Osteoblast (primary cell): ENCODE results near the gene TEX38. TPM values are rescaled to one million over a fixed set of nuclear protein-coding genes. Genes with fewer than 3 reads are reported as not detected.
"Not testable (repeated sequence)": the region's sequence is repeated elsewhere in the genome, so short reads cannot be mapped to it uniquely, and the experiment has no call there.

ENCODE experiments used
- DNase-seq: peaks from one replicate; pipeline ENCODE4 v3.0.0; 2011; ENCODE audit warnings: low spot score, mixed read lengths; ENCODE audit not compliant: insufficient read length; ENCODE audit errors: missing footprints
- H2AFZ ChIP-seq: 2 replicates; pipeline ENCODE4 v1.6.0; 2011; ENCODE audit warnings: mild to moderate bottlenecking, low read length
- H3K27ac ChIP-seq: 2 replicates; pipeline ENCODE4 v1.5.1; 2011; ENCODE audit warnings: mild to moderate bottlenecking, low read depth, low read length, moderate library complexity
- H3K27me3 ChIP-seq: 2 replicates; pipeline ENCODE4 v1.6.0; 2012; ENCODE audit warnings: mild to moderate bottlenecking, control low read depth, inconsistent platforms, low read length, moderate library complexity; ENCODE audit not compliant: insufficient read depth
- H3K36me3 ChIP-seq: 2 replicates; pipeline ENCODE4 v1.5.1; 2011; ENCODE audit warnings: mild to moderate bottlenecking, low read length, control low read depth, moderate library complexity; ENCODE audit not compliant: insufficient read depth
- H3K4me1 ChIP-seq: 2 replicates; pipeline ENCODE4 v1.5.1; 2011; ENCODE audit warnings: mild to moderate bottlenecking, low read length, control low read depth, moderate library complexity; ENCODE audit not compliant: insufficient read depth
- H3K4me2 ChIP-seq: 2 replicates; pipeline ENCODE4 v1.6.0; 2011; ENCODE audit warnings: mild to moderate bottlenecking, low read length; ENCODE audit not compliant: insufficient read depth
- H3K4me3 ChIP-seq: fragments of 200-600 bp; sonication (generic); 3 replicates; pipeline ENCODE4 v1.5.1; 2012; ENCODE audit warnings: mild to moderate bottlenecking, low read length, inconsistent platforms; ENCODE audit not compliant: insufficient read depth
- H3K79me2 ChIP-seq: 2 replicates; pipeline ENCODE4 v1.6.0; 2012; ENCODE audit warnings: mild to moderate bottlenecking, low read length, control low read depth, inconsistent platforms; ENCODE audit not compliant: insufficient read depth
- H3K9me3 ChIP-seq: 2 replicates; pipeline ENCODE4 v1.5.1; 2011; ENCODE audit warnings: low read depth, low read length, control low read depth
- H4K20me1 ChIP-seq: 2 replicates; pipeline ENCODE4 v1.6.0; 2012; ENCODE audit warnings: mild to moderate bottlenecking, low read length, control low read depth; ENCODE audit not compliant: insufficient read depth
- CTCF ChIP-seq: IDR thresholded peaks from 2 replicates; pipeline ENCODE4 v1.5.1; 2011; ENCODE audit warnings: mild to moderate bottlenecking, low read depth, low read length, moderate library complexity; ENCODE audit errors: extremely low read depth
- total RNA-seq: library from RNA; depleted of rRNA; stranded (reverse); fragments of >200 nt; gene quantifications from 2 replicates; pipeline ENCODE4 v1.2.3, GENCODE V29; 2012

The TEX38 gene
- total RNA-seq, 1 donor: not detected

- no peaks in the 10 kb centered on the region for H3K27me3 ChIP-seq
- H3K4me2 ChIP-seq: no peak overlapping the region
- DNase-seq: no peak
- H2AFZ ChIP-seq: no peak overlapping the region
- no peak overlapping the region for H3K27ac ChIP-seq
- no peak for TF ChIP-seq CTCF
- H3K79me2 ChIP-seq: no peaks in the 10 kb centered on the region
- no peaks in the 10 kb centered on the region for H3K9me3 ChIP-seq
- H3K4me3 ChIP-seq: no peak overlapping the region
- H3K36me3 ChIP-seq: peaks cover 47% of the 10 kb centered on the region
- no peaks in the 10 kb centered on the region for H4K20me1 ChIP-seq
- no peaks in the 10 kb centered on the region for H3K4me1 ChIP-seq
These were observed 17.6 kb upstream of the TEX38 start for GRCh38 chr1:46654012-46654411.

GRCh38 chr1:46654698-46655097 is 17.0 kb upstream of the TEX38 start:
- H3K27ac ChIP-seq, DNase-seq, H2AFZ ChIP-seq, H3K4me1 ChIP-seq, H3K4me3 ChIP-seq, H3K79me2 ChIP-seq, H4K20me1 ChIP-seq, H3K4me2 ChIP-seq, H3K9me3 ChIP-seq, H3K27me3 ChIP-seq: not testable (repeated sequence)
- H3K36me3 ChIP-seq: peaks cover 42% of the 10 kb centered on the region

GRCh38 chr1:46655848-46656247 is 15.8 kb upstream of the TEX38 start:
- no peak for TF ChIP-seq CTCF
- Histone ChIP-seq H3K9me3 (no peaks in the 10 kb centered on the region), H3K36me3 (peaks cover 35% of the 10 kb centered on the region), H3K4me2 (no peak overlapping the region), H4K20me1 (no peaks in the 10 kb centered on the region), H3K79me2 (no peaks in the 10 kb centered on the region), H3K4me1 (no peaks in the 10 kb centered on the region), H3K27me3 (no peaks in the 10 kb centered on the region), H3K4me3 (no peak overlapping the region), H3K27ac (no peak overlapping the region), H2AFZ (no peak overlapping the region)
- no peak for DNase-seq

- no peaks in the 10 kb centered on the region for H3K9me3 ChIP-seq
These were observed 15.0 kb upstream of the TEX38 start for GRCh38 chr1:46656643-46657042.

More at GRCh38 chr1:46656643-46657042, 15.0 kb upstream of the TEX38 start:
- Histone ChIP-seq H3K79me2 (no peaks in the 10 kb centered on the region), H3K4me1 (no peaks in the 10 kb centered on the region), H2AFZ (no peak overlapping the region), H3K36me3 (peaks cover 35% of the 10 kb centered on the region), H4K20me1 (no peaks in the 10 kb centered on the region), H3K27ac (no peak overlapping the region), H3K4me2 (no peak overlapping the region), H3K27me3 (no peaks in the 10 kb centered on the region), H3K4me3 (no peak overlapping the region)
- TF ChIP-seq CTCF: no peak
- no peak for DNase-seq
